K562 (cell line): Measurements from ENCODE around the gene ILF3.

ENCODE experiments used
- CCAR2 ChIP-seq: fragments of 200-400 bp; formaldehyde crosslinking; IDR thresholded peaks from 2 replicates; pipeline ENCODE4 v1.6.1; 2017; ENCODE audit warnings: mild to moderate bottlenecking, low read depth, low read length
- EGR1 ChIP-seq: fragments of 450-650 bp; conservative IDR thresholded peaks from 2 replicates; pipeline ENCODE4 v1.6.1; 2017; ENCODE audit warnings: mild to moderate bottlenecking
- FIP1L1 ChIP-seq: fragments of 200-400 bp; formaldehyde crosslinking; IDR thresholded peaks from 2 replicates; pipeline ENCODE4 v1.6.1; 2018; ENCODE audit warnings: mild to moderate bottlenecking, low read depth, low read length; ENCODE audit not compliant: poor library complexity, severe bottlenecking
- JUN ChIP-seq, 2 experiments: sonication (generic) in 1 of 2; formaldehyde crosslinking in 1 of 2; IDR thresholded peaks; 2 replicates each; pipeline versions ENCODE4 v1.6.1 to v1.8.0; 2012 to 2022; ENCODE audit warnings: borderline replicate concordance in 2 of 2, mild to moderate bottlenecking in 2 of 2, improper control_type of control experiment in 1 of 2, low read depth in 1 of 2, low read length in 1 of 2, missing genetic modification reagents in 1 of 2
- MAZ ChIP-seq, 2 experiments: fragments of 450-650 bp in 1 of 2; sonication (generic) in 1 of 2; formaldehyde crosslinking; IDR thresholded peaks in 1 of 2; conservative IDR thresholded peaks in 1 of 2; 2 replicates each; pipeline versions ENCODE4 v1.4.0 to v1.5.0; 2020; ENCODE audit warnings: mild to moderate bottlenecking in 1 of 2, missing genetic modification reagents in 1 of 2
- MYC ChIP-seq, 2 experiments: fragments of 250-450 bp in 1 of 2; sonication (Bioruptor Pico) in 1 of 2; IDR thresholded peaks; 2 replicates each; pipeline versions ENCODE4 v1.5.1 to v1.6.1; 2012 to 2021; ENCODE audit warnings: low read depth in 2 of 2, borderline replicate concordance in 1 of 2, improper control_type of control experiment in 1 of 2, low read length in 1 of 2, mild to moderate bottlenecking in 1 of 2, moderate library complexity in 1 of 2
- SPI1 ChIP-seq: IDR thresholded peaks from 2 replicates; pipeline ENCODE4 v1.6.1; 2011; ENCODE audit warnings: low read depth, low read length, control low read depth, borderline replicate concordance
- TEAD4 ChIP-seq, 2 experiments: sonication (generic) in 1 of 2; formaldehyde crosslinking in 1 of 2; IDR thresholded peaks; 2 replicates each; pipeline versions ENCODE4 v1.6.1 to v1.8.0; 2012 to 2022; ENCODE audit warnings: borderline replicate concordance in 1 of 2, inconsistent platforms in 1 of 2, low read length in 1 of 2, mild to moderate bottlenecking in 1 of 2, missing genetic modification reagents in 1 of 2
- ZNF217 ChIP-seq: sonication (generic); formaldehyde crosslinking; IDR thresholded peaks from 2 replicates; pipeline ENCODE4 v1.8.0; 2022; ENCODE audit warnings: mild to moderate bottlenecking, missing genetic modification reagents
- ZNF830 ChIP-seq: fragments of 250-450 bp; sonication (Bioruptor Pico); IDR thresholded peaks from 2 replicates; pipeline ENCODE4 v1.5.0; 2021; ENCODE audit warnings: mild to moderate bottlenecking
- TF ChIP-seq, protein P1 (sequence below), 3 experiments: IDR thresholded peaks in 2 of 3; conservative IDR thresholded peaks in 1 of 3; 2 replicates each; pipeline ENCODE4 v1.5.1; 2011 to 2012; ENCODE audit warnings: low read length in 3 of 3, mild to moderate bottlenecking in 3 of 3, control low read depth in 2 of 3, improper control_type of control experiment in 1 of 3, inconsistent platforms in 1 of 3, low read depth in 1 of 3, mixed read lengths in 1 of 3, moderate library complexity in 1 of 3; ENCODE audit not compliant: insufficient read depth in 2 of 3
- TF ChIP-seq, protein P2 (sequence below): fragments of 250-450 bp; sonication (Bioruptor Pico); IDR thresholded peaks from 2 replicates; pipeline ENCODE4 v1.8.0; 2021; ENCODE audit warnings: borderline replicate concordance, mild to moderate bottlenecking, moderate library complexity; ENCODE audit not compliant: poor library complexity, severe bottlenecking
- TF ChIP-seq, protein P3 (sequence below): sonication (generic); formaldehyde crosslinking; IDR thresholded peaks from 2 replicates; pipeline ENCODE4 v1.8.0; 2023; ENCODE audit warnings: mild to moderate bottlenecking, missing genetic modification reagents
- TF ChIP-seq, protein P4 (sequence below): fragments of 450-650 bp; IDR thresholded peaks from 2 replicates; pipeline ENCODE4 v1.6.1; 2017; ENCODE audit warnings: antibody characterized with exemption, mild to moderate bottlenecking

DNA sequence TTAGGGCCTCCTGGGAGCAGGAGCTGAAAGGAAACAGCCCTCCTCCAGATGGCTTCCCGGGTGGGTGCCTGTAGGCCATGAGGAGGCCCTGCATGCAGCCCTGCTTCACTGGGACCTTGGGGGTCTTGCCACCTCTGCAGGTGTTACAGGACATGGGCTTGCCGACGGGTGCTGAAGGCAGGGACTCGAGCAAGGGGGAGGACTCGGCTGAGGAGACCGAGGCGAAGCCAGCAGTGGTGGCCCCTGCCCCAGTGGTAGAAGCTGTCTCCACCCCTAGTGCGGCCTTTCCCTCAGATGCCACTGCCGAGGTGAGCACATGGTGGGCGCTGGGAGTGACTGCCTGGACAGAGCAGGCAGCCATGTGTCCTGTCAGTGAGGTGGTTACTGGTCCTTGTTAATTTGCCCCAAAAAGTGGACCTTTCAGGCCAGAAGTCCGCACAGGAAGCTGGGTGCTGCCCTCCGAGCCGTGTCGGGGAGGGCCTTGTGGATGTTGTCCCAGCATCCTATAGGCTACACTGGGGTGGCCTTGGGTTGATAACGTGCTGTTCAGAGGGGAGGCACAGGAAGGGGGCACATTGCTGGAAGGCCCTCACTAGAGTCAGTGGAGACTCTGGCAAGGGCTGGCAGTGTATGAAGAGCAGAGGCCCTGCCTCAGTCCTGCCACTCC is 28.4 kb downstream of the ILF3 start:
- TF ChIP-seq ZNF830: no peak
- TF ChIP-seq JUN (IDR thresholded peaks at IDR 0.05; ENCODE audit: borderline replicate concordance, low read depth, low read length): no peak
- TF ChIP-seq JUN (CRISPR knock-in tag; IDR thresholded peaks at IDR 0.05; ENCODE audit: borderline replicate concordance): no peak
- no peak for TF ChIP-seq TEAD4 (IDR thresholded peaks at IDR 0.05; ENCODE audit: low read length)
- no peak for TF ChIP-seq TEAD4 (CRISPR knock-in tag; IDR thresholded peaks at IDR 0.05; ENCODE audit: borderline replicate concordance)
- TF ChIP-seq, protein P1, sequence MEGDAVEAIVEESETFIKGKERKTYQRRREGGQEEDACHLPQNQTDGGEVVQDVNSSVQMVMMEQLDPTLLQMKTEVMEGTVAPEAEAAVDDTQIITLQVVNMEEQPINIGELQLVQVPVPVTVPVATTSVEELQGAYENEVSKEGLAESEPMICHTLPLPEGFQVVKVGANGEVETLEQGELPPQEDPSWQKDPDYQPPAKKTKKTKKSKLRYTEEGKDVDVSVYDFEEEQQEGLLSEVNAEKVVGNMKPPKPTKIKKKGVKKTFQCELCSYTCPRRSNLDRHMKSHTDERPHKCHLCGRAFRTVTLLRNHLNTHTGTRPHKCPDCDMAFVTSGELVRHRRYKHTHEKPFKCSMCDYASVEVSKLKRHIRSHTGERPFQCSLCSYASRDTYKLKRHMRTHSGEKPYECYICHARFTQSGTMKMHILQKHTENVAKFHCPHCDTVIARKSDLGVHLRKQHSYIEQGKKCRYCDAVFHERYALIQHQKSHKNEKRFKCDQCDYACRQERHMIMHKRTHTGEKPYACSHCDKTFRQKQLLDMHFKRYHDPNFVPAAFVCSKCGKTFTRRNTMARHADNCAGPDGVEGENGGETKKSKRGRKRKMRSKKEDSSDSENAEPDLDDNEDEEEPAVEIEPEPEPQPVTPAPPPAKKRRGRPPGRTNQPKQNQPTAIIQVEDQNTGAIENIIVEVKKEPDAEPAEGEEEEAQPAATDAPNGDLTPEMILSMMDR (IDR thresholded peaks at IDR 0.05 in 2 of 3, conservative IDR thresholded peaks at IDR 0.05 in 1 of 3; ENCODE audit: insufficient read depth in 2 of 3, low read depth in 1 of 3, low read length in 3 of 3): no peak
- TF ChIP-seq, protein P2, sequence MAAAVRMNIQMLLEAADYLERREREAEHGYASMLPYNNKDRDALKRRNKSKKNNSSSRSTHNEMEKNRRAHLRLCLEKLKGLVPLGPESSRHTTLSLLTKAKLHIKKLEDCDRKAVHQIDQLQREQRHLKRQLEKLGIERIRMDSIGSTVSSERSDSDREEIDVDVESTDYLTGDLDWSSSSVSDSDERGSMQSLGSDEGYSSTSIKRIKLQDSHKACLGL: no peak
- no peak for TF ChIP-seq EGR1
- TF ChIP-seq, protein P3, sequence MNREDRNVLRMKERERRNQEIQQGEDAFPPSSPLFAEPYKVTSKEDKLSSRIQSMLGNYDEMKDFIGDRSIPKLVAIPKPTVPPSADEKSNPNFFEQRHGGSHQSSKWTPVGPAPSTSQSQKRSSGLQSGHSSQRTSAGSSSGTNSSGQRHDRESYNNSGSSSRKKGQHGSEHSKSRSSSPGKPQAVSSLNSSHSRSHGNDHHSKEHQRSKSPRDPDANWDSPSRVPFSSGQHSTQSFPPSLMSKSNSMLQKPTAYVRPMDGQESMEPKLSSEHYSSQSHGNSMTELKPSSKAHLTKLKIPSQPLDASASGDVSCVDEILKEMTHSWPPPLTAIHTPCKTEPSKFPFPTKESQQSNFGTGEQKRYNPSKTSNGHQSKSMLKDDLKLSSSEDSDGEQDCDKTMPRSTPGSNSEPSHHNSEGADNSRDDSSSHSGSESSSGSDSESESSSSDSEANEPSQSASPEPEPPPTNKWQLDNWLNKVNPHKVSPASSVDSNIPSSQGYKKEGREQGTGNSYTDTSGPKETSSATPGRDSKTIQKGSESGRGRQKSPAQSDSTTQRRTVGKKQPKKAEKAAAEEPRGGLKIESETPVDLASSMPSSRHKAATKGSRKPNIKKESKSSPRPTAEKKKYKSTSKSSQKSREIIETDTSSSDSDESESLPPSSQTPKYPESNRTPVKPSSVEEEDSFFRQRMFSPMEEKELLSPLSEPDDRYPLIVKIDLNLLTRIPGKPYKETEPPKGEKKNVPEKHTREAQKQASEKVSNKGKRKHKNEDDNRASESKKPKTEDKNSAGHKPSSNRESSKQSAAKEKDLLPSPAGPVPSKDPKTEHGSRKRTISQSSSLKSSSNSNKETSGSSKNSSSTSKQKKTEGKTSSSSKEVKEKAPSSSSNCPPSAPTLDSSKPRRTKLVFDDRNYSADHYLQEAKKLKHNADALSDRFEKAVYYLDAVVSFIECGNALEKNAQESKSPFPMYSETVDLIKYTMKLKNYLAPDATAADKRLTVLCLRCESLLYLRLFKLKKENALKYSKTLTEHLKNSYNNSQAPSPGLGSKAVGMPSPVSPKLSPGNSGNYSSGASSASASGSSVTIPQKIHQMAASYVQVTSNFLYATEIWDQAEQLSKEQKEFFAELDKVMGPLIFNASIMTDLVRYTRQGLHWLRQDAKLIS: no peak
- TF ChIP-seq MAZ (CRISPR knock-in tag; conservative IDR thresholded peaks at IDR 0.05 in 1 of 2, IDR thresholded peaks at IDR 0.05 in 1 of 2): no peak
- no peak for TF ChIP-seq MYC (IDR thresholded peaks at IDR 0.05; ENCODE audit: low read depth, low read length)
- TF ChIP-seq MYC (CRISPR knock-in tag; IDR thresholded peaks at IDR 0.05; ENCODE audit: borderline replicate concordance, low read depth): no peak
- no peak for TF ChIP-seq SPI1
- TF ChIP-seq FIP1L1: no peak
- TF ChIP-seq, protein P4, sequence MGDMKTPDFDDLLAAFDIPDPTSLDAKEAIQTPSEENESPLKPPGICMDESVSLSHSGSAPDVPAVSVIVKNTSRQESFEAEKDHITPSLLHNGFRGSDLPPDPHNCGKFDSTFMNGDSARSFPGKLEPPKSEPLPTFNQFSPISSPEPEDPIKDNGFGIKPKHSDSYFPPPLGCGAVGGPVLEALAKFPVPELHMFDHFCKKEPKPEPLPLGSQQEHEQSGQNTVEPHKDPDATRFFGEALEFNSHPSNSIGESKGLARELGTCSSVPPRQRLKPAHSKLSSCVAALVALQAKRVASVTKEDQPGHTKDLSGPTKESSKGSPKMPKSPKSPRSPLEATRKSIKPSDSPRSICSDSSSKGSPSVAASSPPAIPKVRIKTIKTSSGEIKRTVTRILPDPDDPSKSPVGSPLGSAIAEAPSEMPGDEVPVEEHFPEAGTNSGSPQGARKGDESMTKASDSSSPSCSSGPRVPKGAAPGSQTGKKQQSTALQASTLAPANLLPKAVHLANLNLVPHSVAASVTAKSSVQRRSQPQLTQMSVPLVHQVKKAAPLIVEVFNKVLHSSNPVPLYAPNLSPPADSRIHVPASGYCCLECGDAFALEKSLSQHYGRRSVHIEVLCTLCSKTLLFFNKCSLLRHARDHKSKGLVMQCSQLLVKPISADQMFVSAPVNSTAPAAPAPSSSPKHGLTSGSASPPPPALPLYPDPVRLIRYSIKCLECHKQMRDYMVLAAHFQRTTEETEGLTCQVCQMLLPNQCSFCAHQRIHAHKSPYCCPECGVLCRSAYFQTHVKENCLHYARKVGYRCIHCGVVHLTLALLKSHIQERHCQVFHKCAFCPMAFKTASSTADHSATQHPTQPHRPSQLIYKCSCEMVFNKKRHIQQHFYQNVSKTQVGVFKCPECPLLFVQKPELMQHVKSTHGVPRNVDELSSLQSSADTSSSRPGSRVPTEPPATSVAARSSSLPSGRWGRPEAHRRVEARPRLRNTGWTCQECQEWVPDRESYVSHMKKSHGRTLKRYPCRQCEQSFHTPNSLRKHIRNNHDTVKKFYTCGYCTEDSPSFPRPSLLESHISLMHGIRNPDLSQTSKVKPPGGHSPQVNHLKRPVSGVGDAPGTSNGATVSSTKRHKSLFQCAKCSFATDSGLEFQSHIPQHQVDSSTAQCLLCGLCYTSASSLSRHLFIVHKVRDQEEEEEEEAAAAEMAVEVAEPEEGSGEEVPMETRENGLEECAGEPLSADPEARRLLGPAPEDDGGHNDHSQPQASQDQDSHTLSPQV: no peak
- no peak for TF ChIP-seq ZNF217
- no peak for TF ChIP-seq CCAR2
